Subcutaneous abdominal adipose tissue (tissue), 5 donors: ENCODE results near the gene USH1G.
"Not testable (repeated sequence)": the region's sequence is repeated elsewhere in the genome, so short reads cannot be mapped to it uniquely, and the experiment has no call there.

Experiments
- H3K27ac ChIP-seq: one replicate; pipeline ENCODE4 v1.7.0; 2013; ENCODE audit warnings: low read depth, mild to moderate bottlenecking, inconsistent platforms, low read length, moderate library complexity
- H3K27me3 ChIP-seq, 5 donors: one replicate each; pipeline ENCODE4 v1.7.0; 2013; ENCODE audit warnings: low read length in 5 of 5, inconsistent platforms in 1 of 5; ENCODE audit not compliant: control insufficient read depth in 5 of 5, insufficient read depth in 4 of 5
- H3K36me3 ChIP-seq, 5 donors: one replicate each; pipeline ENCODE4 v1.7.0; 2013; ENCODE audit warnings: low read length in 5 of 5; ENCODE audit not compliant: control insufficient read depth in 5 of 5, insufficient read depth in 5 of 5
- H3K4me1 ChIP-seq, 5 donors: one replicate each; pipeline ENCODE4 v1.7.0; 2013; ENCODE audit warnings: low read length in 5 of 5, mild to moderate bottlenecking in 3 of 5, moderate library complexity in 1 of 5; ENCODE audit not compliant: control insufficient read depth in 5 of 5, insufficient read depth in 5 of 5
- H3K4me3 ChIP-seq, 5 donors: one replicate each; pipeline ENCODE4 v1.7.0; 2013; ENCODE audit warnings: low read length in 5 of 5, low read depth in 1 of 5
- H3K9ac ChIP-seq, 5 donors: one replicate each; pipeline ENCODE4 v1.7.0; 2013; ENCODE audit warnings: low read length in 5 of 5, mild to moderate bottlenecking in 4 of 5, moderate library complexity in 3 of 5
- H3K9me3 ChIP-seq, 5 donors: one replicate each; pipeline ENCODE4 v1.7.0; 2013; ENCODE audit warnings: low read length in 5 of 5; ENCODE audit not compliant: control insufficient read depth in 5 of 5
- donor health status: healthy.
- donor health status: healthy.
- donor health status: healthy.
- donor health status: healthy.
- donor health status: healthy.

USH1G gene

DNA sequence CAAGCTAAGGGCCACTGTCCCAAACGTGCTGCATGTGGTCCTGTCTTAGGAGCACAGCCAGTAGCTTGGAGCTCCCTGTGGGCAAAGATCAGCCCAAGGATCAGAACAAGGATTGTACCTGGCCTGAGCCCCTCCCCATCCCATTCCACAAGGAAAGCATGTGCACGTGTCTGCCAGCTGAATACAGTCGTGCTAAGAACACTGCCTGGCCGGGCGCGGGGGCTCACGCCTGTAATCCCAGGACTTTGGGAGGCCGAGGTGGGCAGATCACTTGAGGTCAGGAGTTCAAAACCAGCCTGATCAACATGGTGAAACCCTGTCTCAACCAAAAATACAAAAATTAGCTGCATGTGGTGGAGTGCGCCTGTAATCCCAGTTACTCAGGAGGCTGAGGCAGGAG lies 53.0 kb downstream of the USH1G start:
- not testable (repeated sequence) for H3K27me3 ChIP-seq, H3K36me3 ChIP-seq, H3K27ac ChIP-seq, H3K9me3 ChIP-seq, H3K4me3 ChIP-seq, H3K9ac ChIP-seq
- H3K4me1 ChIP-seq: peaks cover 7 to 22% (median 18%) of the 10 kb centered on the region in 5 donors

DNA sequence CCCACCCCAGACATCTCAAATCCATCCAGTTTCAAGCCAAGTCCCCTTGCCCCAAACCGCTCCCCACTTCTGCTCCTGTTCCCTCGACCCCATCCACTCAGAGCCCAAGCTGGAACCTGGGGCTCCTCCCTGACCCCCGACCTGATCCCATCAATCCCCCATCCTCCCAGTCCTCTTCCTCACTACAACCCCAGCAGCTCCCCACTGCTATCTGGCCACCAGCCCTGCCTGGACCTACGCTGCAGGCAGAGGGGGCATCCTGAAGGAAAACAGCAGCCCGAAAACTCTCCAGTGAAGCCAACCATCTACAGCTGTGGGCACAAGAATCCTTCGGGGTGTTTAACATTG lies 54.2 kb downstream of the USH1G start:
- Histone ChIP-seq H3K36me3 (no peaks in the 10 kb centered on the region), H3K27ac (no peak overlapping the region), H3K9ac (no peak overlapping the region), H3K9me3 (no peaks in the 10 kb centered on the region), H3K4me1 (peaks cover 7 to 18% (median 14%) of the 10 kb centered on the region in 5 donors), H3K4me3 (no peak overlapping the region), H3K27me3 (no peaks in the 10 kb centered on the region)

- H3K27me3 ChIP-seq: no peaks in the 10 kb centered on the region
Measured at GRCh38 chr17:74868251-74868907, 54.7 kb downstream of the USH1G start.

DNA sequence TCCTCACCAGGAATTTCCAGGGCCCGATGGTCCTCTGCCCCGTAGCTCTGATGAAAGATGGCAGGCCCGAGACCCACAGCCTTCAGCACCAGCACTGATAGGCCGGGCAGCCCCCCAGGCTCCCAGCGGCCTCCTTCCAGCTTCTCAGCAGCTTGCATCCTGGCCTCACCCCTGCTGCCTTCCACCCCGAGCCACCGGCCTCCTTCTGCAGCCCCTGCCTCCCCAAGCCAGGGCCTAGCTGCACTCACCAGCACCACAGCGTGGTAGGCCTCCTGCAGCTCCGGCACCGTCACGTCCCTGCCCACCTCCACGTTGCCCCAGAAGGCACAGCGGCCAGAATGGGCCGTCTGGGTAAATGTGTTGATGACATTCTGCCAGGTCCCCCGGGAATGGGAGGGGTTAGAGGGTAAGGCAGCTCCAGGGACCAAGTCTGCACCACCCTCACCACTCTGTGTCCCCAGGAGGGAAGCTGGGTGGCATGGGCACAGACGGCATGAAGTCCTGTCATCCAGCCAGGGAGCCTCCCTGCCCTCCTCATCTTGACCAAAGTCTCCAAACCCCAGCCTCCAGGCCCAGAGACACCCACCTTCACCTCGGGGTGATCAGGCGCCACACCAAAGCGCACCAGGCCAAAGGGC lies 56.7 kb downstream of the USH1G start:
- no peak overlapping the region for H3K4me3 ChIP-seq
- H3K9me3 ChIP-seq: no peaks in the 10 kb centered on the region
- no peaks in the 10 kb centered on the region for H3K36me3 ChIP-seq
- peaks cover 3 to 9% (median 8%) of the 10 kb centered on the region in 5 donors for H3K27me3 ChIP-seq
- H3K27ac ChIP-seq: no peak overlapping the region
- no peak overlapping the region for H3K9ac ChIP-seq
- H3K4me1 ChIP-seq: peaks cover 2 to 10% (median 9%) of the 10 kb centered on the region in 5 donors

More at GRCh38 chr17:74868251-74868907, 54.7 kb downstream of the USH1G start:
- Histone ChIP-seq H3K27ac (no peak overlapping the region), H3K4me1 (peaks cover 5 to 14% (median 10%) of the 10 kb centered on the region in 5 donors), H3K4me3 (no peak overlapping the region), H3K9ac (no peak overlapping the region), H3K36me3 (no peaks in the 10 kb centered on the region), H3K9me3 (no peaks in the 10 kb centered on the region)
